Panc1 (cell line): Measurements from ENCODE around the gene ADAMTS14. TPM values are rescaled to one million over a fixed set of nuclear protein-coding genes. Genes with fewer than 3 reads are reported as not detected.
"Not testable (repeated sequence)": the region's sequence is repeated elsewhere in the genome, so short reads cannot be mapped to it uniquely, and the experiment has no call there.

Experiments used
- ATAC-seq: fragments of 200-7000 bp; cut with Tn5 transposase; 2 replicates; pipeline ENCODE4 v1.9.1; 2020; ENCODE audit warnings: mild to moderate bottlenecking, moderate library complexity
- BruUV-seq: library from RNA; stranded (reverse); fragments of 400-500 nt; replicated peaks from 2 replicates; lab custom pipeline; 2021; lab: Mats Ljungman, UMichigan
- CTCF ChIA-PET: fragments of 300-600 bp; sonication (Branson Sonifier 250); formaldehyde crosslinking; loops from one replicate; lab custom pipeline; 2022; ENCODE audit warnings: antibody characterized with exemption; lab: Charles Lee
- POLR2A ChIA-PET: fragments of 300-600 bp; sonication (Branson Sonifier 250); formaldehyde crosslinking; loops from one replicate; lab custom pipeline; 2022; ENCODE audit warnings: antibody characterized with exemption; lab: Charles Lee
- DNase-seq: peaks from one replicate; pipeline ENCODE4 v3.0.0-alpha.2; 2010; ENCODE audit warnings: low read depth, low spot score
- H3K27ac ChIP-seq: 2 replicates; pipeline ENCODE4 v1.5.1; 2011; ENCODE audit warnings: mild to moderate bottlenecking, low read length, inconsistent platforms
- H3K27me3 ChIP-seq: fragments of 200-500 bp; sonication (Bioruptor generic); 2 replicates; pipeline ENCODE4 v1.6.0; 2014; ENCODE audit warnings: low read length, inconsistent platforms; ENCODE audit not compliant: control insufficient read depth, insufficient read depth
- H3K36me3 ChIP-seq: fragments of 200-500 bp; sonication (Bioruptor generic); 2 replicates; pipeline ENCODE4 v1.5.1; 2014; ENCODE audit warnings: inconsistent platforms, mild to moderate bottlenecking, low read length, moderate library complexity; ENCODE audit not compliant: control insufficient read depth, insufficient read depth
- H3K4me1 ChIP-seq: 2 replicates; pipeline ENCODE4 v1.5.1; 2011; ENCODE audit warnings: inconsistent platforms, mild to moderate bottlenecking, low read length, moderate library complexity; ENCODE audit not compliant: control insufficient read depth, insufficient read depth
- H3K4me3 ChIP-seq, 2 experiments: 2 replicates each; pipeline ENCODE4 v1.5.1; 2011 to 2012; ENCODE audit warnings: low read depth in 2 of 2, low read length in 2 of 2, mild to moderate bottlenecking in 2 of 2, inconsistent platforms in 1 of 2, moderate library complexity in 1 of 2
- H3K9me3 ChIP-seq: fragments of 200-500 bp; sonication (Bioruptor generic); 2 replicates; pipeline ENCODE4 v1.5.1; 2014; ENCODE audit warnings: low read depth, mild to moderate bottlenecking, inconsistent platforms, low read length, moderate library complexity; ENCODE audit not compliant: control insufficient read depth, insufficient read depth
- in situ Hi-C: cut with HindIII; loops from 2 replicates; pipeline ENCODE4 v1.10.0; 2016; ENCODE audit warnings: low sequenced_read_pairs, low pct_unique_long_range_greater_than_20kb
- intact Hi-C: fragments of 100-400 bp; cut with micrococcal nuclease; formaldehyde crosslinking; loops from one replicate; pipeline ENCODE4 v1.10.0; 2022; ENCODE audit not compliant: unreplicated experiment
- total RNA-seq: library from RNA; stranded (reverse); gene quantifications from one replicate; pipeline ENCODE4 v1.2.1, GENCODE V29; 2021; ENCODE audit not compliant: unreplicated experiment
- TF ChIP-seq, protein P1 (sequence below), 2 experiments: IDR thresholded peaks; 2 replicates each; pipeline ENCODE4 v1.6.1; 2011 to 2012; ENCODE audit warnings: low read depth in 2 of 2, control low read depth in 1 of 2, low read length in 1 of 2, mild to moderate bottlenecking in 1 of 2, moderate library complexity in 1 of 2; ENCODE audit not compliant: insufficient read depth in 1 of 2

The ADAMTS14 gene
- total RNA-seq, 1 experiment from 2014 or later: 0.67 TPM

DNA sequence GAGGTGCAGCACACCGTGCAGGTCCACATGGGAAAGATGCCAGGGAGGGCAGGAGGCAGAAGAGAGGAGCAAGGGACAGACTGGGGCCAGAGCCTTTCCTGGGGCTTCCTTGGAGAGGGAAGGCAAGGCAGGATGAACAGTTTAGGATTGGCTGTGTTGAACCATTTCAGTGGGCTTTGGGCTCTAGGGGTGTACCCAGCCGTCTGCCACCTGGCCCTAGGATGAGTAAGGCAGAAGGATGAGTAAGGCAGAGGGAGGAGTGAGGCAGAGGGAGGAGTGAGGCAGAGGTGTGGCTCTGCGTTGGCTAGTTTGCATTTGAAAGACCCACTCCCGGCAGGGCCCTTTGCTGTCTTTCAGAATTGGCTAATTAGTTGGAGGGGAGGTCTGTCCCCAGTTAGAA is 38.3 kb upstream of the ADAMTS14 start:
- ChIA-PET POLR2A (no interaction called here), CTCF (no interaction called here)
- Histone ChIP-seq H3K4me3 (no peak overlapping the region), H3K9me3 (no peaks in the 10 kb centered on the region), H3K27ac (no peak overlapping the region), H3K27me3 (no peaks in the 10 kb centered on the region), H3K4me1 (no peaks in the 10 kb centered on the region), H3K36me3 (no peaks in the 10 kb centered on the region)
- ATAC-seq (no peak), DNase-seq (no peak)
- TF ChIP-seq, protein P1, sequence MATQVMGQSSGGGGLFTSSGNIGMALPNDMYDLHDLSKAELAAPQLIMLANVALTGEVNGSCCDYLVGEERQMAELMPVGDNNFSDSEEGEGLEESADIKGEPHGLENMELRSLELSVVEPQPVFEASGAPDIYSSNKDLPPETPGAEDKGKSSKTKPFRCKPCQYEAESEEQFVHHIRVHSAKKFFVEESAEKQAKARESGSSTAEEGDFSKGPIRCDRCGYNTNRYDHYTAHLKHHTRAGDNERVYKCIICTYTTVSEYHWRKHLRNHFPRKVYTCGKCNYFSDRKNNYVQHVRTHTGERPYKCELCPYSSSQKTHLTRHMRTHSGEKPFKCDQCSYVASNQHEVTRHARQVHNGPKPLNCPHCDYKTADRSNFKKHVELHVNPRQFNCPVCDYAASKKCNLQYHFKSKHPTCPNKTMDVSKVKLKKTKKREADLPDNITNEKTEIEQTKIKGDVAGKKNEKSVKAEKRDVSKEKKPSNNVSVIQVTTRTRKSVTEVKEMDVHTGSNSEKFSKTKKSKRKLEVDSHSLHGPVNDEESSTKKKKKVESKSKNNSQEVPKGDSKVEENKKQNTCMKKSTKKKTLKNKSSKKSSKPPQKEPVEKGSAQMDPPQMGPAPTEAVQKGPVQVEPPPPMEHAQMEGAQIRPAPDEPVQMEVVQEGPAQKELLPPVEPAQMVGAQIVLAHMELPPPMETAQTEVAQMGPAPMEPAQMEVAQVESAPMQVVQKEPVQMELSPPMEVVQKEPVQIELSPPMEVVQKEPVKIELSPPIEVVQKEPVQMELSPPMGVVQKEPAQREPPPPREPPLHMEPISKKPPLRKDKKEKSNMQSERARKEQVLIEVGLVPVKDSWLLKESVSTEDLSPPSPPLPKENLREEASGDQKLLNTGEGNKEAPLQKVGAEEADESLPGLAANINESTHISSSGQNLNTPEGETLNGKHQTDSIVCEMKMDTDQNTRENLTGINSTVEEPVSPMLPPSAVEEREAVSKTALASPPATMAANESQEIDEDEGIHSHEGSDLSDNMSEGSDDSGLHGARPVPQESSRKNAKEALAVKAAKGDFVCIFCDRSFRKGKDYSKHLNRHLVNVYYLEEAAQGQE (IDR thresholded peaks at IDR 0.05; ENCODE audit: insufficient read depth in 1 of 2, low read depth in 2 of 2, low read length in 1 of 2): no peak
- intact Hi-C loops (no loop called here), in situ Hi-C loops (no loop called here)
- BruUV-seq: no TSS peak

DNA sequence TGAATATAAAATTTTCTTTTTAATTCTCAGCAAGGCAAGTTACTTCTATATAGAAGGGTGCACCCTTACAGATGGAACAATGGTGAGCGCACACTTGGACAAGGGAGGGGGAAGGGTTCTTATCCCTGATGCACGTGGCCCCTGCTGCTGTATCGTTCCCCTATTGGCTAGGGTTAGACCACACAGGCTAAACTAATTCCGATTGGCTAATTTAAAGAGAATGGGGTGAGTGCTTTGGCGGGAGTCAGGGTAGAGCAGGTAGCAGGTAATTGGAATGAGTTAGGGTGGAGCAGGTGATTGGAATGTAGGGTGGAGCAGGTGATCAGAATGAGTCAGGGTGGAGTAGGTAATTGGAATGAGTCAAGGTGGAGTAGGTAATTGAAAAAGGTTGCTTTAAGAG is 37.8 kb upstream of the ADAMTS14 start:
- H3K27me3 ChIP-seq, H3K4me3 ChIP-seq, H3K9me3 ChIP-seq, POLR2A ChIA-PET, DNase-seq, ATAC-seq, intact Hi-C loops, in situ Hi-C loops, BruUV-seq, H3K4me1 ChIP-seq, H3K27ac ChIP-seq, CTCF ChIA-PET, H3K36me3 ChIP-seq: not testable (repeated sequence)

DNA sequence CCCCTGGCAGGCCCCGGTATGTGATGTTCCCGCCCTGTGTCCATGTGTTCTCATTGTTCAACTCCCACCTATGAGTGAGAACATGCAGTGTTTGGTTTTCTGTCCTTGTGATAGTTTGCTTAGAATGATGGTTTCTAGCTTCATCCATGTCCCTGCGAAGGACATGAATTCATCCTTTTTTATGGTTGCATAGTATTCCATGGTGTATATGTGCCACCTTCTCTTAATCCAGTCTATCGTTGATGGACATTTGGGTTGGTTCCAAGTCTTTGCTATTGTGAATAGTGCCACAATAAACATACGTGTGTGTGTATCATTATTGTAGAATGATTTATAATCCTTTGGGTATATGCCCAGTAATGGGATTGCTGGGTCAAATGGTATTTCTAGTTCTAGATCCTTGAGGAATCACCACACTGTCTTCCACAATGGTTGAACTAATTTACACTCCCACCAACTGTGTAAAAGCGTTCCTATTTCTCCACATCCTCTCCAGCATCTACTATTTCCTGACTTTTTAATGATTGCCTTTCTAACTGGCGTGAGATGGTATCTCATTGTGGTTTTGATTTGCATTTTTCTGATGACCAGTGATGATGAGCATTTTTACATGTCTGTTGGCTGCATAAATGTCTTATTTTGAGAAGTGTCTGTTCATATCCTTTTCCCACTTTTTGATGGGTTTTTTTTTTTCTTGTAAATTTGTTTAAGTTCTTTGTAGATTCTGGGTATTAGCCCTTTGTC is 32.5 kb upstream of the ADAMTS14 start:
- CTCF ChIA-PET: interaction anchor here (0.6 kb wide), 1 partner anchor 1285 kb away, joined by 7 read pairs; no protein-coding TSS in a partner anchor
- H3K27ac ChIP-seq, DNase-seq, H3K27me3 ChIP-seq, BruUV-seq, H3K36me3 ChIP-seq, H3K4me1 ChIP-seq, in situ Hi-C loops, intact Hi-C loops, H3K4me3 ChIP-seq, ATAC-seq, H3K9me3 ChIP-seq: not testable (repeated sequence)
- POLR2A ChIA-PET: interaction anchor here (0.6 kb wide), 1 partner anchor 1365 kb away, joined by 5 read pairs; no protein-coding TSS in a partner anchor

DNA sequence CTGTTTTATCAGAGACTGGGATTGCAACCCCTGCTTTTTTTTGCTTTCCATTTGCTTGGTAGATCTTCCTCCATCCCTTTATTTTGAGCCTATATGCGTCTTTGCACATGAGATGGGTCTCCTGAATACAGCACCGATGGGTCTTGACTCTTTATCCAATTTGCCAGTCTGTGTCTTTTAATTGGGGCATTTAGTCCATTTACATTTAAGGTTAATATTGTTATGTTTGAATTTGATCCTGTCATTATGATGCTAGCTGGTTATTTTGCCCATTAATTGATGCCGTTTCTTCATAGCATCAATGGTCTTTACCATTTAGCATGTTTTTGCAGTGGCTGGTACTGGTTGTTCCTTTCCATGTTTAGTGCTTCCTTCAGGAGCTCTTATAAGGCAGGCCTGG is 29.0 kb upstream of the ADAMTS14 start:
- H3K4me3 ChIP-seq, ATAC-seq, POLR2A ChIA-PET, BruUV-seq, H3K9me3 ChIP-seq, CTCF ChIA-PET, in situ Hi-C loops, H3K4me1 ChIP-seq, DNase-seq, H3K27ac ChIP-seq, H3K36me3 ChIP-seq, H3K27me3 ChIP-seq, intact Hi-C loops: not testable (repeated sequence)

DNA sequence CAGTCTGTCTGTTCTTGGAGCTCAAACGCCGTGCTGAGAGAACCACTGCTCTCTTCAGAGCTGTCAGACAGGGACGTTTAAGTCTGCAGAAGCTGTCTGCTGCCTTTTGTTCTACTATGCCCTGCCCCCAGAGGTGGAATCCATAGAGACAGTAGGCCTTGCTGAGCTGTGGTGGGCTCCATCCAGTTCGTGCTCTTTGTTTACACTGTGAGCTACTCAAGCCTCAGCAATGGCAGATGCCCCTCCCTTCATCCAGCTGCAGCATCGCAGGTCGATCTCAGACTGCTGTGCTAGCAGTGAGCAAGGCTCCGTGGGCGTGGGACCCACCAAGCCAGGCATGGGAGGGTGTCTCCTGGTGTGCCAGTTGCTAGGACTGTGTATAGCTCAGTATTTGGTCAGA is 27.3 kb upstream of the ADAMTS14 start:
- H3K4me1 ChIP-seq, H3K27me3 ChIP-seq, H3K9me3 ChIP-seq, intact Hi-C loops, H3K4me3 ChIP-seq, H3K27ac ChIP-seq, H3K36me3 ChIP-seq, BruUV-seq, in situ Hi-C loops, DNase-seq, ATAC-seq, POLR2A ChIA-PET, CTCF ChIA-PET: not testable (repeated sequence)
